DMS153 treated with DMSO at 0.1 percent for 48 hours (cell line): ENCODE results near the gene COL28A1.
"Not testable (repeated sequence)": the region's sequence is repeated elsewhere in the genome, so short reads cannot be mapped to it uniquely, and the experiment has no call there.

Experiments
- DNase-seq: peaks from one replicate; lab custom pipeline; 2025; ENCODE audit not compliant: unreplicated experiment; lab: John Stamatoyannopoulos, UW

The COL28A1 gene

DNA sequence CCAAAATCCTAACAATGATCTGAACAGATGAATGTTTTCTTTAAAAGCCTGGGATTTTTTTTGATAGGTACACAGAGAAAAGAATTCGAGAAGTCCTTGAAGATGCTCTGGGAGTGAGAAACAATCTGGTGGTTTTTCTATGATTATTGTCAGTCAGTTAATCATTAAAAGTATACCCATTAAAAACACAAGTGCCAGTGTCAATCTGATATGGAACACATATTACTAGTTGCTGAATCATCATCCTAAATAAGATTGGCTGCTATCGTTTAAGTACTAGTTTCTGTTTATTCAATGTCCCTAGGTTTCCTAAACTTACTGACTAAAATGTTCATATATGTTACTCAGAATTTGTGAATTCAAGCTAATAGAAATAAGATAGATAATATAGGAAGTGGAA, 16.1 kb downstream of the COL28A1 start:
- no peak for DNase-seq

DNA sequence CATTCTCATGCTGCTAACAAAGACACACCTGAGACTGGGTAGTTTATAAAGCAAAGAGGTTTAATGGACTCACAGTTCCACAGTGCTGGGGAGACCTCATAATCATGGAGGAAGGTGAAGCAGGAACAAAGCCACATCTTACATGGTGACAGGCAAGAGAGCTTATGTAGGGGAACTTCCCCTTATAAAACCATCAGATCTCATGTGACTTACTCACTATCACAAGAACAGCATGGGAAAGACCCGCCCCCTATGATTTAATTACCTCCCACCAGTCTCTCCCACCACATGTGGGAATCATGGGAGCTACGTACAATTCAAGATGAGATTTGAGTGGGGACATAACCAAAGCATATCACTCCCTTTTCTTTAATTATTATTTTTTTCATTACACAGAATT, 16.6 kb downstream of the COL28A1 start:
- DNase-seq = no peak

DNA sequence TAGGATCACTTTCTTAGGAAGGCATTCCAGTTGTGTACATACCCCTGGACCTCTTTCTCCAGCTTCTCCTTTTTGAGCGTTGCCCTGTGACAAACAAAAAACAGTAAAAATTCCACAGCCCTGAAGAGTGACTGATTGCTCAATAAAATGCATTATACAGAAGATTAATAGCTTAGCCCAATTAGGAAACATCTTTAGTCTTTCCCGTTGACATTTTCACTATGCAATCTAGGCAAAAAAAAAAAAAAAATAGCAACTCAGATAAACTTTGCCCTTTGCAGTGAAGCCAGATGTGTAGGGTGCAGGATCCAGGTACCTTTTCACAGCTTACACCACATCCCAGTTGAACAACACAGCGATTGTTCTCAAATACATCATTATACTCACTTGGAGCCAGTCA, 17.9 kb downstream of the COL28A1 start:
- DNase-seq = no peak

- DNase-seq = no peak
Measured at GRCh38 chr7:7516662-7517061, 19.0 kb downstream of the COL28A1 start.

DNA sequence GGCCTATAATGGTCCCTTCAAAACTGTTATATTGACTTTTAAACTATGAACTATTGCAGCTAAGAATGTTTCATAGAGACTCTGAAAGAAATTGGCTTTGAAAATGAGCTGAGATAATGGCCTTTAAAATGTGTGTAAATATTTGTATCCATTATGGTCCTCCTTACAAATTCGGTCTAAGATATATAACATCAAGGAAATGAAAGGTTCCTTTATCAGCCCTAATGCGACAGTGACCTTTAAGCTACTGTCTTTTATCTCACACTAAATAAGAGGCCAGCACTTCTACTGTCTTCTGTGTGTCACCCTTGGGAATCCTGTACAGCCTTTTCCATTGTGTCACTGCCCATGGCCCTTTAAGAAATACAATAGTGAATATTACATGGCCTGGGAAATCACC, 19.5 kb downstream of the COL28A1 start:
- DNase-seq = no peak

GRCh38 chr7:7512861-7513597, 22.6 kb downstream of the COL28A1 start:
- peak; percentile 84 for DNase-seq

DNA sequence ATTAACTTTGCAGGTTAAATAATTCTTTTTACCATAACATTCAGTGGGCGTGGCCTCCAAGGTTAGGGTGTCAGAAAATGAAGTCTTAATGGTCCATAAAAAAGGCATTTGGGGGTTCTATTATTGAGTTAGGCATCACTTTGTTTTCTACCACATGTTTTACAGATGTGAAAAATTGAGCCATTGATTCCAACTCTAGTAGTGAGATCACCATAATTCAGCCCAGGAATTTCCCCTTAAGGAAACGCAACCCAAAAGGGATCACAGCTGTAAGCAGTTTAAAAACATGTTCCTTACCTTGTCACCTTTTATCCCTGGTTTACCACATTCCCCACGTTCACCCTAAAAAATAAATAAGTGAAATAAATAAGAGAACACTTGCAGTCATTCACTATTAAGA, 24.9 kb downstream of the COL28A1 start:
- no peak for DNase-seq

- peak; percentile 45 for DNase-seq
Measured at GRCh38 chr7:7505915-7506314, 29.8 kb downstream of the COL28A1 start.

DNA sequence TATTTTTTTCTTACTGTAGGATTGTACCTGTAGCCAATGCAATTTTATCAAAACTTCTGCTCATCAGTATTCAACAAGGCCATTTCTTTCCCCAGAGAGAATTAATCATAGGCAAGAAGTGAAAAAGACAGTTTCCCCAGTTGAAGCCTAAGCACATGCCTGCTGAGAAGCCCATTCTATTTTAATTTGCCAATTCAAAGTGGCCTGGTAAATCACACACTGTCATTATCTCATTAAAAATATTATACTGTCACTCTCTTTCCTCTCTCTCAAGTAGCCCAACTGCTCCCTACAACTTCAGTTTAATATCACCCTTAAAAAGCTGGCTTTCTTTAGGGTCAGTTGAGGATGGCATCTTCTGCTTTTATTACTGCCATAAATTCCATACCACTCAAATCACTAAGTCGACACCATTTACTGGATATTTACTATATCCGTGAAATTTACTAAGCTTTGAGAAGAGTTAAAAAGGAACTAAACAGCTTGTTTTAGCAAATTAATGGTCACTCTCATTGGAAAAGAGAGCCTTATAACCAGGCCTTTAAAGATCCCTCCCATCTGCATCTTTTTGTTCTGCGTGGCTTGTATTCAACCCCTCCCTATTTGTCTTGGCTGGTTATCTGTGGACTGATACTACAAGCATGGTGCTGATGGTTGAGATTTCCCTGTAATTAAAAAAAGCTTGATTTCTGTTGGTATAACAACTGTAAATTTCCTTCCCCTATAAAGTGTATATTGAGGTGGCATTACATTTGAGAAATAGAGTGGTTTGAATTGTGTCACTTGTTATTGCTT, 30.6 kb downstream of the COL28A1 start:
- peak; percentile 61 for DNase-seq

DNA sequence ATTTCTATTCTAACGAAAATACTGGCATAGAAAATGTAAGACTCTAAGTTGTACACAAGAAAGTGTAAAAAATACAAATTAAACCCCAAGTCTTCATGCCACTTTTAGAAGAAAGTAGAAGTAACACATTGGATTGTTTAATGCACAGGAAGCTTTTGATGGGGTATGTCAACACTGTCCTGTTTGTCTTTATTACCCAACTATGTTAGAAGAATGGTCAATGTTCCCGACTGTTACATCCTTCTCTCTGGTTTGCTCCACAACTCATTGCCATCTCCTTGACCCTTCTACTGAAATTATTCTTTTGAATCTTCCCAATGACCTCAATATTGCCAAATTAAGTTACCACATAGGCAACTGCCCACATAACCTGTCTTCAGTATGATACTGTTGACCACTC, 35.8 kb downstream of the COL28A1 start:
- no peak for DNase-seq

GRCh38 chr7:7498856-7499255, 36.8 kb downstream of the COL28A1 start:
- no peak for DNase-seq

GRCh38 chr7:7496311-7496710, 39.4 kb downstream of the COL28A1 start:
- DNase-seq = no peak

- no peak for DNase-seq
Measured at GRCh38 chr7:7495171-7495570, 40.5 kb downstream of the COL28A1 start.

DNA sequence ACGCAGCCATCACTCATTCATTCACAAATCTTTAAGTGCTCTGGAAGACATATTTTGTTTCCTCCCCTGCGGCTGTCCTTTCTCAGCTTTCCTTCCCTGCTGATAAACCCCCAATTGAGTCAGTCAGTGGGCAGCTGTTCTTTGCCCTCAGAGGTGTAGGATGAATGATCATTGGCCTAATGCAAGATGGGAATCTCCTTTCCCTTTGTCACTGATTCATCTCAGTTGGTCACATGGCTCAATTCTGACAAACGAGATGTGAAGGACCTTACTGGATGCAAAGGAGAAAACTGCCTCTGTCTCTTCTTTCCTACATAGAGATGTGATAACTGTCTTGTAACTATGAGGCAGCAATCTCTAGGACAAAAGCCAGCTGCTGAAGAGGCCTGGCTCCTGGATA, 44.6 kb downstream of the COL28A1 start:
- no peak for DNase-seq

GRCh38 chr7:7490003-7490402, 45.7 kb downstream of the COL28A1 start:
- DNase-seq = no peak

DNA sequence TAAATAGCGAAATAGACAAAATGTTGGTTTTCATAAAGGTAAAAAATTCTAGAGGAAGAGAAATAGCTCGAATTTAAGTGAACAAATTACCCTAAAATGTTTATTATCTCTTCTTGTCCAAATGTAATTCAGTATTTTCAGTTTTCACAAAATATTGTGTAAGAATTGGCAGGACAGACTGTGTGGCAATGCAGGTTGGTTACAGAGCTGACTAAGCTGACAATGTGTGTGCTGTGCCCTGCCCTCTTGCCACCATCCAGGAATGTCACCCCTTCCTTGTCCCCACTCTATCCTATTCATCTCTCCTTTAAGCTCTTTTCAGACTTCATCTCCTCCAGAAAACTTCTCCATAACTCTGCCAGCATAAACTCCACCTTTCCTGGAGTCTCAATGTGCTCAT, 46.1 kb downstream of the COL28A1 start:
- DNase-seq = no peak

- no peak for DNase-seq
Measured at GRCh38 chr7:7486362-7486761, 49.3 kb downstream of the COL28A1 start.

- no peak for DNase-seq
Measured at GRCh38 chr7:7484072-7484471, 51.6 kb downstream of the COL28A1 start.

- no peak for DNase-seq
Measured at GRCh38 chr7:7481802-7482201, 53.9 kb downstream of the COL28A1 start.

- no peak for DNase-seq
Measured at GRCh38 chr7:7479275-7479805, 56.3 kb downstream of the COL28A1 start.

DNA sequence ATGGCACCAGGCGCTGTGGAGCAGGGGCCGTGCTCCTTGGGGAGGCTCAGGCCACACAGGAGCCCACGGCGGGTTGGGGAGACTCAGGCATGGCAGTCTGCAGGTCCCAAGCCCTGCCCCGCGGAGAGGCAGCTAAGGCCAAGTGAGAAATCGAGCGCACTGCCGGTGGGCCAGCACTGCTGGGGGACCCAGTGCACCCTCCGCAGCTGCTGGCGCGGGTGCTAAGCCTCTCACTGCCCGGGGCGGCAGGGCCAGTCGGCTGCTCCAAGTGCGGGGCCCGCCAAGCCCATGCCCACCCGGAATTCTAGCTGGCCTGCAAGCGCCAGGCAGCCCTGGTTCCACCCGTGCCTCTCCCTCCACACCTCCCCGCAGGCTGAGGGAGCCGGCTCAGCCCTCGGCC, 57.1 kb downstream of the COL28A1 start:
- DNase-seq = no peak

DNA sequence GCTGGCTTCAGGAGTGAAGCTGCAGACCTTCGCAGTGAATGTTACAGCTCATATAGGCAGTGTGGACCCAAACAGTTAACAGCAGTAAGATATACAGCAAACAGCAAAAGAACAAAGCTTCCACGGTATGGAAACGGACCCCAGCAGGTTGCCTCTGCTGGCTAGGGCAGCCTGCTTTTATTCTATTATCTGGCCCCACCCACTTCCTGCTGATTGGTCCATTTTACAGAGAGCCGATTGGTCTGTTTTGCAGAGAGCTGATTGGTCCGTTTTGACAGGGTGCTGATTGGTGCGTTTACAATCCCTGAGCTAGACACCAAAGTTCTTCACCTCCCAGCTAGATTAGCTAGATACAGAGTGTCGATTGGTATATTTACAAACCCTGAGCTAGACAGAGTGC, 58.0 kb downstream of the COL28A1 start:
- DNase-seq = not testable (repeated sequence)
